Measurements from ENCODE around the gene LDB1.

The LDB1 gene

GRCh38 chr10:102120142-102120990 lies at the start of gene LDB1:
TSS of gene LDB1 (minus strand) at chr10:102120368. CDS start at chr10:102120110, 258 bp downstream.
- peak within 1 kb of the TSS; percentile 77 for H3K27ac ChIP-seq
- TF ChIP-seq, protein P1, sequence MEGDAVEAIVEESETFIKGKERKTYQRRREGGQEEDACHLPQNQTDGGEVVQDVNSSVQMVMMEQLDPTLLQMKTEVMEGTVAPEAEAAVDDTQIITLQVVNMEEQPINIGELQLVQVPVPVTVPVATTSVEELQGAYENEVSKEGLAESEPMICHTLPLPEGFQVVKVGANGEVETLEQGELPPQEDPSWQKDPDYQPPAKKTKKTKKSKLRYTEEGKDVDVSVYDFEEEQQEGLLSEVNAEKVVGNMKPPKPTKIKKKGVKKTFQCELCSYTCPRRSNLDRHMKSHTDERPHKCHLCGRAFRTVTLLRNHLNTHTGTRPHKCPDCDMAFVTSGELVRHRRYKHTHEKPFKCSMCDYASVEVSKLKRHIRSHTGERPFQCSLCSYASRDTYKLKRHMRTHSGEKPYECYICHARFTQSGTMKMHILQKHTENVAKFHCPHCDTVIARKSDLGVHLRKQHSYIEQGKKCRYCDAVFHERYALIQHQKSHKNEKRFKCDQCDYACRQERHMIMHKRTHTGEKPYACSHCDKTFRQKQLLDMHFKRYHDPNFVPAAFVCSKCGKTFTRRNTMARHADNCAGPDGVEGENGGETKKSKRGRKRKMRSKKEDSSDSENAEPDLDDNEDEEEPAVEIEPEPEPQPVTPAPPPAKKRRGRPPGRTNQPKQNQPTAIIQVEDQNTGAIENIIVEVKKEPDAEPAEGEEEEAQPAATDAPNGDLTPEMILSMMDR (IDR thresholded peaks at IDR 0.05): peak; percentile 48
- no peak for TF ChIP-seq ZFX (IDR thresholded peaks at IDR 0.05; ENCODE audit: borderline replicate concordance)

DNA sequence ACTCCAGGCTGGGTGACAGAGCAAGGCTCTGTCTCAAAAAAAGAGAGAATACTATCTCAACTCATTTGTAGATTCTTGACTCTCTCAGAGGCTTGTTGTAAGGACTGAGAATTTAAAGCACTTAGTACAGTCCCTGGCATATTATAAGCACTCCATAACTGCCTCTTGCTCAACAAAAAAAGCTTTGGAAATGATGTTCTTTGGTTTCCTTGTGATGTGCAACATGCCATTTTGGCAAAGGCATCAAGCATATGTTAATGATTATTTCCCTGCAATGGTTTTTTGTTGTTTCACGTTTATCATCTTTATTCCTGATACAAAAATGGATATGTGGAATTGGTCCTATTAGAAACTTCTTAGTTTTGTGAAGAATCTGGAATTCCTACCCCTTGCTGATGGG lies 47.7 kb upstream of the LDB1 start:
- no peak overlapping the region for H3K27ac ChIP-seq
- no peak for TF ChIP-seq ZFX (IDR thresholded peaks at IDR 0.05; ENCODE audit: borderline replicate concordance)
- TF ChIP-seq, protein P1 (IDR thresholded peaks at IDR 0.05): no peak

DNA sequence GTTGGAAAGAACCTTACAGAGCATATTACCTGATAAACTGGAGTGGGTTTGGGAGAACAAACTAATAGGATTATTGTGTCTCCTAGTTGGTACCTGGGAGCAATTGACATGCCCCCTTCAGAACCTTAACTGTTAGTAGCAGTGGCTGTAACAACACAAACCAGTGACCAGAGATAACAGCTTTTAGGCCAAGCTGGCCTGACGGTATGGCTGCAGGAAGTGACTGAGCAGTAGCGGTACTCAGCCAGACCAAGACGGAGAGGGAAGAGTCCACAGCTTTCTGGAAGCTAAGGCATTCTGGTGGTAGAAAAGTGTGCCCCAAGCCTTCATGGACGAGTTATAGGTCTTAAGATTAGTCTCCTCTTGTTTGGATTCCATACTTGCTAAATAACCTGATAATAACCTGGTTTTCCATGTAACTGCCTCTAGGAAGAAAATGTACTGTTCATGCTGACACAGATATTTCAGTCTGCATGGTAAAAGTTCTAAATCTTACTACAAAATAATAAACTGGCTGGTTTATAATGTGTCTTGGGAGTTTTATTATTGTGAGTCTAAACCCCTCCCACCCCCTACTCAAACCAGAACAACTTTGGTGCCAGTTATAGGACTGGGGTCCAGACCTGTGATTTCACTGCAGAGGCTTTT lies 43.3 kb upstream of the LDB1 start:
- no peak overlapping the region for H3K27ac ChIP-seq

GRCh38 chr10:102159831-102160230 lies 39.7 kb upstream of the LDB1 start:
- TF ChIP-seq, protein P1 (IDR thresholded peaks at IDR 0.05): no peak
- TF ChIP-seq ZFX (IDR thresholded peaks at IDR 0.05; ENCODE audit: borderline replicate concordance): no peak
- H3K27ac ChIP-seq: no peak overlapping the region

More for the DNA sequence above, 43.3 kb upstream of the LDB1 start:
- TF ChIP-seq ZFX (IDR thresholded peaks at IDR 0.05; ENCODE audit: borderline replicate concordance): no peak
- TF ChIP-seq, protein P1 (IDR thresholded peaks at IDR 0.05): no peak

DNA sequence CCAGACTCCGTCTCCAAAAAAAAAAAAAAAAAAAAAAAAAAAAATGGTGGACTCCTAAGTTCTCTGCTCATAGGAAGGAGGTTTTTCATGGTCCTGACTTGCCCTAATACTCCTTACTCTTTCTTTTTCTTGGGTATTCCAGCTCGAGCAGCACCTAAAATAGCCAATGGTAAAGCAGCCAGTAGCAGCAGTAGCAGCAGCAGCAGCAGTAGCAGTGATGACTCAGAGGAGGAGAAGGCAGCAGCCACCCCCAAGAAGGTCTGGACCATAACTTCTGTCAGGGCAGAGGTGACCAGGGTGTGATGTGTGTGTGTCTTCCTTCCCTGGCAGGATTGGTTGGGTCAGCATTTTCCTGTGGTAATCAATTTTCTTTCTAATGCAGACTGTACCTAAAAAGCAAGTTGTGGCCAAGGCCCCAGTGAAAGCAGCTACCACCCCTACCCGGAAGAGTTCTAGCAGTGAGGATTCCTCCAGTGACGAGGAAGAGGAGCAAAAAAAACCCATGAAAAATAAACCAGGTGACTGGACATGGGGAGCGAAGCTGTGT lies 39.0 kb upstream of the LDB1 start:
- no peak overlapping the region for H3K27ac ChIP-seq

GRCh38 chr10:102157224-102157623 lies 37.1 kb upstream of the LDB1 start:
- peak overlapping the region; percentile 43 for H3K27ac ChIP-seq
- TF ChIP-seq, protein P1 (IDR thresholded peaks at IDR 0.05): no peak
- no peak for TF ChIP-seq ZFX (IDR thresholded peaks at IDR 0.05; ENCODE audit: borderline replicate concordance)

More for the DNA sequence above, 39.0 kb upstream of the LDB1 start:
- TF ChIP-seq, protein P1 (IDR thresholded peaks at IDR 0.05): no peak

Measured in 22Rv1 (cell line).